HG03159 (cell line): ENCODE results near the gene MOCOS.

Experiments used
- ATAC-seq: cut with Tn5 transposase; IDR thresholded peaks from one replicate; pipeline ENCODE4 v1.9.1; 2021; ENCODE audit warnings: mild to moderate bottlenecking, moderate library complexity; ENCODE audit not compliant: unreplicated experiment

MOCOS gene

GRCh38 chr18:36299015-36299414, 111.7 kb downstream of the MOCOS start:
- no peak for ATAC-seq

- no peak for ATAC-seq
Measured at GRCh38 chr18:36300211-36300610, 112.9 kb downstream of the MOCOS start.

DNA sequence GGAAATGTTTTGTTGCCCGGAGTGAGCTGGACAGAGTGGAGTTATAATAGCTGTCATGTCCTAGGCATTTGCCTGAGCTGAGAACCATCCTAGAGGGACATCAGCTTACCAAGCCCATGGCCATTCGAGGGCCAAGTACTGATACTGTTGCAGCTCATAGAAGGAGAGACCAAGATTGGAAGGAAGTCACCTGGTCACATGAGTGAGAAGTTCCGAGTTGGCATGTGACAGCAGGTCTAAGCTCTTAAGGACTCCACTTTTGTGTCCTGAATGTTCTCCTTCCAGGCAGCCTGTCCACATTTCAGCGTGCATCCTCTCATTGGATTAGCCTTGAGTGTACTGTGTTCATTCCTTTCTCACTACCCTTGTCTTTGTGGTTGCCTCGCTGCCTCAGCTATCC, 114.6 kb downstream of the MOCOS start:
- no peak for ATAC-seq

DNA sequence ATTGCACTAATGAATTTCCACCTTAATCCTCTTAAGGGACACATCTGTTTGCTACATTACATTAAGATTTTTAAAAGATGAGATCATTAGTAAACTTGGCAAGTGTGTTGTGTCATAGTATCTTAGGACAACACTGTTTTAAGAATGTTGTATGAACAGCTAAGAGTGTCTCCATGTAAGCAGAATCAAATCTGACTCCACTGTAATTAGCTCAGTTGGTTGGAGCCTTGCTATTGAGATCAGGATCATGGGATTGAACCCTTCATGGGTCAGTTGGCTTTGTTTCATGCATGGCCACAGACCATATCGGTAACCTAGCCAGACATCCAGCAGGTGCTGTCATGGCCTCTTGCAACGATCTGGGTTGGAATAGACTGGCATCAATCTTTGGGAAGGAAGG, 115.4 kb downstream of the MOCOS start:
- ATAC-seq: no peak

GRCh38 chr18:36303211-36303844, 116.0 kb downstream of the MOCOS start:
- no peak for ATAC-seq

GRCh38 chr18:36304723-36305122, 117.4 kb downstream of the MOCOS start:
- no peak for ATAC-seq

DNA sequence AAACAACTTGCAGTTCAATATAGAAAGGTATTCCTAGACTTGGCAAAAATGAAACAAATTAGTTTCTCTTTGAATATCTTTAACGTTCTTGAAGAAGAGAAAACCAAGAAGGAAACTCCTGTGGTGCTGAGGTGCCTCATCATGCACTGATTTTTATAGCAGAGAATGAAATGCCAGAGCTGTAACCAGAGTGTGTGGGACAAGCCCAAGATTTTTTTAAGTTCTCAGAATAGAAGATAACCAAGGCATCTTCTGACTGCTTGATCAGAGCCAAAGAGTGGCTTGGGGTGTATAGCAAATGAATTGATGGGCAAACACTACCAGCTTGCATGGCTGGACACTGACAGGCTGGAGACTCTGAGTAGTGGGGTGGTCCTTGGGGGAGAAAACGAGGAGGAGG, 118.1 kb downstream of the MOCOS start:
- ATAC-seq: no peak

- ATAC-seq: no peak
Measured at GRCh38 chr18:36307513-36307912, 120.2 kb downstream of the MOCOS start.

DNA sequence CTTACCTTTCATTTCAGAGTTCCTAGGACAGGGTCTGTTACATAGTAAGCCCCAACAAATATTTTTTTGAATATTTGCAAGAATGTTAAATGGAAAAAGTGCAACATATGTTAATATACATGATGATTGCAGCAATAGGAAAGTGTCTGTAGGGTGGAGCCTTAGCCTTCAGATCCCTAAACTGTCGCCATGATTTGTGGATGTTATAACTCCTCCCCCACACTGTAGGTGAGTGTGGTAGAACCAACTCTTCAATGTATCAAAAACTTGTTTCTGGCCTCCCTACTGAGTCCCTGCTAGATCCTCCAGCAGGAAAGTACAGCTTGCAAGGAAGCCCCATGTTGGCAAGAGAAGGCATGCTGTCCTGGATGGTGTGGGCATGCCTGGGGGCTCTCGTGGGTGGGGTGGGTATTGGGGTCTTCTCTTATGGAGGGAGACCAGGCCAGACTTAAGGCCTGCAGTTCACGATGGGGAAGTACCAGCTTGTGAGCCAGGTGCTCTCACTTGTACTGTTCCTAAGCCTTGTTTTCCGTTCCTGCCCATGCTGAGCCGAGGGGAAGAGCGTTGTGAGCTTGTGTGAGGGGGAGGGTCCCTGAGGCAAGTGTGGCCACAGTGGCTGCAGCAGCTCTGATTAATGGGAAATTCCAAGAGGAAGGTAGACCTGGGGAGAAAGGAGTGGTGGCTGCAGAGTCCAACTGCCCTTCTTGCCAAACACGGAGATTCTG, 121.6 kb downstream of the MOCOS start:
- no peak for ATAC-seq

DNA sequence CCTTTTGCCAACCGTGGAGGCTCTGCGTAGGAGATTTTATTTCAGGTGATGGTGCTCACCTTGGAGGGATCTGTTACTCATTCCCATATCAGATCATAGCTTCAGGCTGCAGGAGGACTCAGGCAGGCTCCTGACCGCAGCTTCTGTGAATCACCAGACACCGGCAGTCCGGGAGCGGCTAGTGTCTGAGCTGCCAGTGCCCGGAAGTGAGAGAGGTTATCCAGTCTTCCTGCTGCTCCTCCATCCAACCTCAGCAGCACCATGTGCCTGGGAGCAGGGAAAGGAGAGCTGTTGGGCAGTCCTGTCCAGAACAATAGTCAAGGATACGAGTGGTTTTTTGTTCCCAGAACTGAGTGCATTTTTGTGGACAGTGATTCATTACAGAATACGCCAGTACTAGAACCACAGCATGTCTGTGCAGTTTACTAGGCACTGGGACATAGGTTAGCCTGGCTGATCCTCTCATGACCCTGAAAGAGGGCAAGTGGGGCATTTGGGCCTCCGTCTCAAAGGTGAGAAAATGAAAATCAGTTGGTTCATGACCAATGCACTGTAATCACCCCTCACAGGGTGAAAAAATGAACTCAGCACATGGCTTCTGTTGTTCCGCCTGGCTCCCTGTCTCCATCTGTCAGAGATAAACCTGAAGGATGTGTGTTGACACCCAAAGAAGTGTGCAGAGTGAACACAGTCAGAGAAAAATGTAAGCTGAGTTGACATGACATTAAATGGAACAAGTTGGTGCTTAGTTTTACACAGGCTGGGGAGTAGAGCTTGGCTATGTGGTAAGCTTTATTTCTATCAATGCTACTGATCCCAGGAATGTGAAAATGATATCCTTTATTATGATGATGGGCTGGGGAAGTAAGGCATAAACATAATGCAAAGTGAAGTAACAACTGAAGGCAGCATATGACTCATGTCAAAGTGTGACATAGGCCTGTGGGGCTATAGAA, 122.4 kb downstream of the MOCOS start:
- ATAC-seq: no peak

DNA sequence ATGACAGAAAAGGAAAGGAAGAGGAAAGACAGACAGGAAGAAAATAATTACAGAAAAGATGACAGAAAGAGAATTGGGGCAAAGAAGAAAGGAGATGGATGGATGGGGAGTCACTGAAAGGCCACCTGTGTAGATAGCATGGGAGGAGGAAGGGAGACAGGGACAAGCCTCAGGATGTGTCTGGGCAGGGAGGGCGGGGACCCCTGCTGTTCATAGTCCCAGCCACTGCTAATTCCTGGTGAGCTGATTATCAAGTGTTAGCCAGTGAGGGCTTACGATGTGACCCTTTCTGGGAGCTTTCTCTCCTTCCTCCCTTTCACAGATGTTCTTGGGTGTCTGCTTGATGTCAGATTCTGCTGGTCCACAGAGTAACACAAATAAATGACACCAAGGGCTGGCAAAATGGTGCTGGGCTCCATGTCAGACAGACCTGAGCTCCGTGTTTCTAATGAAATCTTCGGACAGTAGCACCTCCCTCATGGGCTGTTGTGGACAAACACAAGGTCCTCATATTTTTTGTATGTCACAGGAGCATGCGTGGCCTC, 123.8 kb downstream of the MOCOS start:
- no peak for ATAC-seq

DNA sequence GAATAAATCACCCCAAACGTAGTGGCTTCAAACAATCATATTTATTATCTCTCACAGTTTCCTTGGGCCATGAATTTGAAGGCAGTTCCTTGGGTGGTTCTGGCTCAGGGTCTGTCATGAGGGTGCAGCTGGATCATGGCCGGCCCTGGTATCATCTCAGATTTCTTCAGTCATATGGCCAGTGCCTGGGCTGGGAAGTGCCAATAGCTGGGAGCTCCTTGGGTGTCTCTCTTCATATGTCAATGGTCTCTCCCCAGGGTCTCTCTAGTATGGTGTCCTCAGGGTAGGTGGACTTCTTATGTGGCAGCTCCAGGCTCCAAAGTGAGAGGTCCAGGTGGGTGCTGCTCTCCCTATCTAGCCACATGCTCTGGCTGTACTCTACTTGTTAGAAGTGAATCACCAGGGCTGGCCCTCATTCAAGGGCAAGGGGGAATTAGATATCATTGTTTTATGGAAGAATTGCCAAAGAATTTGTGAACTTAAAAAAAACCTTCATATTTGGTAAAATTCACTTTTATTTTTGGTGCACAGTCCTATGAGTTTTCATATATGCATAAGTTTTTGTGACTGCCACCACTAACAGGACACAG, 125.6 kb downstream of the MOCOS start:
- ATAC-seq: no peak

- no peak for ATAC-seq
Measured at GRCh38 chr18:36314098-36314497, 126.8 kb downstream of the MOCOS start.

- no peak for ATAC-seq
Measured at GRCh38 chr18:36314754-36315153, 127.5 kb downstream of the MOCOS start.

DNA sequence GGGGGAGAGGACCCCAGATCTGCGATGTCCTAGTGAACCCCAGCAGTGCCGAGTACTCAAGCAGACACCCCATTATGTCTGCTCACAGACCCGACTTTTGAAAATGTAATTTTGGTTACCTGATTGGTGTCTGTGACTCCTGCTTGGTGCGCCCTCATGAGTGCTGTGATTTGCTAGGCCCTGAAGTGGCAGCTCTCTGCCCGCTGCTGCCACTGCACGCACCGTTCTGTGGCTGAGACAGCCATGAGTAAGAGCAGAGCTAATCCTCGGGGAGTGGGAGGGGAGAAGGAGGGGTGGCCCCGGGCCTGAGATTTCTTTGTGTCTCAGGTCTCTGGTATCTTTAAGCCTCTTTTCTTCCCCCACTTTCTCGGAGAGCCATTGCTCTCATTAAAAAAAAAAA, 128.4 kb downstream of the MOCOS start:
- no peak for ATAC-seq

- no peak for ATAC-seq
Measured at GRCh38 chr18:36316246-36316645, 128.9 kb downstream of the MOCOS start.
